ENCODE data around the gene PCDHGA8. TPM values are rescaled to one million over a fixed set of nuclear protein-coding genes. Genes with fewer than 3 reads are reported as not detected.

The PCDHGA8 gene
- total and polyA plus RNA-seq, 2 donors (not counting 1 experiment from before 2014, with no cell fraction given): 1.1 to 4.6 TPM

GRCh38 chr5:141371572-141372475, 20.6 kb upstream of the PCDHGA8 start:
- no peak overlapping the region for H3K27ac ChIP-seq (ENCODE audit: insufficient read depth, low read length)
- H4K20me1 ChIP-seq (ENCODE audit: control insufficient read depth, extremely low read depth, insufficient read depth, low read length): no peaks in the 10 kb centered on the region
- H3K4me2 ChIP-seq (ENCODE audit: extremely low read depth, insufficient read depth, low read length): no peak overlapping the region

GRCh38 chr5:141373673-141374317, 18.6 kb upstream of the PCDHGA8 start, which contains the start of gene PCDHGA6:
PCDHGA6 (plus strand) TSS chr5:141373891; CDS start chr5:141374084, 193 bp downstream.
- Histone ChIP-seq H3K4me3 (replicated peaks in 1 of 4; ENCODE audit: control extremely low read depth in 1 of 4, insufficient read depth in 1 of 4, low read depth in 3 of 4, low read length in 4 of 4) (peak within 1 kb of the TSS; percentile 38 to 48 (median 46)), H3K9me3 (ENCODE audit: control insufficient read depth, insufficient read depth, low read depth, low read length) (peaks cover 2% of the 10 kb centered on the region), H3K79me2 (ENCODE audit: control insufficient read depth, insufficient read depth, low read length) (no peaks in the 10 kb centered on the region), H3K27ac (ENCODE audit: insufficient read depth, low read length) (no peak within 1 kb of the TSS), H3K4me2 (ENCODE audit: extremely low read depth, insufficient read depth, low read length) (peak within 1 kb of the TSS; percentile 59), H3K27me3 (ENCODE audit: control insufficient read depth, insufficient read depth, low read length) (peaks cover 8% of the 10 kb centered on the region), H3K4me1 (ENCODE audit: control insufficient read depth, extremely low read depth, insufficient read depth, low read length) (no peaks in the 10 kb centered on the region), H4K20me1 (ENCODE audit: control insufficient read depth, extremely low read depth, insufficient read depth, low read length) (no peaks in the 10 kb centered on the region), H2AFZ (ENCODE audit: low read length) (peak within 1 kb of the TSS; percentile 60), H3K9ac (ENCODE audit: insufficient read depth, low read length) (no peak within 1 kb of the TSS), H3K36me3 (ENCODE audit: control insufficient read depth, insufficient read depth, low read length) (no peaks in the 10 kb centered on the region)
- DNase-seq (ENCODE audit: low read depth in 2 of 2): peak; percentile 25 to 57
- TF ChIP-seq EZH2 (IDR thresholded peaks at IDR 0.05; ENCODE audit: low read length, missing control alignments) (no peak), CTCF (conservative IDR thresholded peaks at IDR 0.05 in 1 of 2, IDR thresholded peaks at IDR 0.05 in 1 of 2; ENCODE audit: low read depth in 1 of 2, low read length in 2 of 2) (peak; percentile 41 to 61)

More at GRCh38 chr5:141371572-141372475, 20.6 kb upstream of the PCDHGA8 start:
- H3K27me3 ChIP-seq (ENCODE audit: control insufficient read depth, insufficient read depth, low read length): peaks cover 8% of the 10 kb centered on the region
- no peaks in the 10 kb centered on the region for H3K36me3 ChIP-seq (ENCODE audit: control insufficient read depth, insufficient read depth, low read length)
- H3K4me3 ChIP-seq (replicated peaks in 1 of 4; ENCODE audit: control extremely low read depth in 1 of 4, insufficient read depth in 1 of 4, low read depth in 3 of 4, low read length in 4 of 4): no peak overlapping the region
- TF ChIP-seq EZH2 (IDR thresholded peaks at IDR 0.05; ENCODE audit: low read length, missing control alignments) (no peak), CTCF (conservative IDR thresholded peaks at IDR 0.05 in 1 of 2, IDR thresholded peaks at IDR 0.05 in 1 of 2; ENCODE audit: low read depth in 1 of 2, low read length in 2 of 2) (no peak)
- no peak overlapping the region for H2AFZ ChIP-seq (ENCODE audit: low read length)
- H3K79me2 ChIP-seq (ENCODE audit: control insufficient read depth, insufficient read depth, low read length): no peaks in the 10 kb centered on the region
- H3K4me1 ChIP-seq (ENCODE audit: control insufficient read depth, extremely low read depth, insufficient read depth, low read length): no peaks in the 10 kb centered on the region
- no peak overlapping the region for H3K9ac ChIP-seq (ENCODE audit: insufficient read depth, low read length)
- peaks cover 2% of the 10 kb centered on the region for H3K9me3 ChIP-seq (ENCODE audit: control insufficient read depth, insufficient read depth, low read depth, low read length)
- no peak for DNase-seq (ENCODE audit: low read depth in 2 of 2)

- Histone ChIP-seq H2AFZ (ENCODE audit: low read length) (no peak overlapping the region), H3K27ac (ENCODE audit: insufficient read depth, low read length) (no peak overlapping the region), H3K9me3 (ENCODE audit: control insufficient read depth, insufficient read depth, low read depth, low read length) (peaks cover 2% of the 10 kb centered on the region)
These were observed 17.8 kb upstream of the PCDHGA8 start for GRCh38 chr5:141374627-141375026.

More at GRCh38 chr5:141374627-141375026, 17.8 kb upstream of the PCDHGA8 start:
- TF ChIP-seq CTCF (conservative IDR thresholded peaks at IDR 0.05 in 1 of 2, IDR thresholded peaks at IDR 0.05 in 1 of 2; ENCODE audit: low read depth in 1 of 2, low read length in 2 of 2) (no peak), EZH2 (IDR thresholded peaks at IDR 0.05; ENCODE audit: low read length, missing control alignments) (no peak)
- Histone ChIP-seq H3K4me3 (replicated peaks in 1 of 4; ENCODE audit: control extremely low read depth in 1 of 4, insufficient read depth in 1 of 4, low read depth in 3 of 4, low read length in 4 of 4) (peak overlapping the region in 1 of 4 experiments; percentile 48), H4K20me1 (ENCODE audit: control insufficient read depth, extremely low read depth, insufficient read depth, low read length) (no peaks in the 10 kb centered on the region), H3K4me2 (ENCODE audit: extremely low read depth, insufficient read depth, low read length) (no peak overlapping the region), H3K36me3 (ENCODE audit: control insufficient read depth, insufficient read depth, low read length) (no peaks in the 10 kb centered on the region), H3K4me1 (ENCODE audit: control insufficient read depth, extremely low read depth, insufficient read depth, low read length) (no peaks in the 10 kb centered on the region), H3K79me2 (ENCODE audit: control insufficient read depth, insufficient read depth, low read length) (no peaks in the 10 kb centered on the region), H3K9ac (ENCODE audit: insufficient read depth, low read length) (no peak overlapping the region), H3K27me3 (ENCODE audit: control insufficient read depth, insufficient read depth, low read length) (peaks cover 8% of the 10 kb centered on the region)
- DNase-seq (ENCODE audit: low read depth in 2 of 2): no peak
